GM12891 (cell line): ENCODE data around the gene SLC5A10.

ENCODE experiments used
- DNase-seq: peaks from one replicate; pipeline ENCODE4 v3.0.0; 2011; ENCODE audit warnings: low spot score; ENCODE audit not compliant: insufficient read length
- FAIRE-seq: peaks from 2 replicates; lab custom pipeline; 2011; peaks lifted over from hg19 to GRCh38; lab: Jason Lieb, UNC
- PAX5 ChIP-seq: IDR thresholded peaks from 2 replicates; pipeline ENCODE4 v1.6.1; 2011; ENCODE audit warnings: low read length, moderate library complexity, mild to moderate bottlenecking; ENCODE audit not compliant: insufficient read depth, severe bottlenecking
- POLR2A ChIP-seq: IDR thresholded peaks from 2 replicates; pipeline ENCODE4 v1.6.1; 2011; ENCODE audit warnings: low read depth, low read length, control low read depth
- POLR2AphosphoS5 ChIP-seq: IDR thresholded peaks from 2 replicates; pipeline ENCODE4 v1.6.1; 2011; ENCODE audit warnings: low read depth, low read length, control low read depth
- POU2F2 ChIP-seq: IDR thresholded peaks from 2 replicates; pipeline ENCODE4 v1.6.1; 2011; ENCODE audit warnings: low read depth, mild to moderate bottlenecking, control low read depth, low read length, moderate library complexity
- SPI1 ChIP-seq: IDR thresholded peaks from 2 replicates; pipeline ENCODE4 v1.6.1; 2011; ENCODE audit warnings: low read depth, low read length, control low read depth
- TAF1 ChIP-seq: IDR thresholded peaks from 2 replicates; pipeline ENCODE4 v1.6.1; 2011; ENCODE audit warnings: low read depth, low read length, control low read depth

The SLC5A10 gene

DNA sequence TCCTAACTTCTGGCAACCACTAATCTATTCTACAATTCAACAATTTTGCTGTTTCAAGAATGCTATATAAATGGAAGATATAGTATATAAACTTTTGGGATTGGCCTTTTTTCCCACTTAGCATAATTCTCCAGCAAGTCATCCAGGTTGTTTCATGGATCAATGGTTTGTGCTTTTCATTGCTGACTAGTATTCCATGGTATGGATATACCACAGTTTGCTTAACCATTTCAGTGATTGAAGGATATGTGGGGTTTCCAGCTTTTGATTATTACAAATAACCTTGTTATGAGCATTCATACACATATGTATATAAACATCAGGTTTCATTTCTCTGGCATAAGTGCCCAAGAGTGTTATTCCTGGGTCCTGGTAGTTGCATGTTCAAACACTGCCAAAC is 54.7 kb downstream of the SLC5A10 start:
- DNase-seq = no peak
- FAIRE-seq = no peak
- TF ChIP-seq SPI1 (no peak), PAX5 (no peak), POLR2A (no peak), TAF1 (no peak), POU2F2 (no peak), POLR2AphosphoS5 (no peak)

DNA sequence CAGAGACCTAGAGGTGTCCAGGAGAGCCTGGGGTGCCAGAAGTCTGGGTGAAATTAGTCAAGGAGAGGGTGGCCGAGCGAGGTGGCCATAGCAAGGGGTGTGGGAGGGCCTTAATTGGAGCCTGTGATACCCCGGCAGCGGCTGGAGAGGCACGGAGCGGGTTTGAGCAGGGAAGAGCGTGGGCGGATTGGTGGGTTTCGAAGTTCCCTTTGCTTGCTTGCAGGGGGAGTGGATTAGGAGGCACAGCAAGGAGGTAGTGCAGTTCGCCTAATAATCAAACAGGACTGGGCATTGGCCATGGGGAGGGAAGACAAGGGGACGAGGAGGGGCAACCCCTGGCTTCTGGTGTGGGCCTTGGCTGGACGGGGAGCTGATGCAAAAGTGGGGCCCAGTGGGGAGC is 58.0 kb downstream of the SLC5A10 start:
- TF ChIP-seq SPI1 = no peak
- TF ChIP-seq POLR2AphosphoS5 = no peak
- TF ChIP-seq POU2F2 = no peak
- TF ChIP-seq POLR2A = no peak
- TF ChIP-seq TAF1 = no peak
- TF ChIP-seq PAX5 = no peak
- no peak for FAIRE-seq

DNA sequence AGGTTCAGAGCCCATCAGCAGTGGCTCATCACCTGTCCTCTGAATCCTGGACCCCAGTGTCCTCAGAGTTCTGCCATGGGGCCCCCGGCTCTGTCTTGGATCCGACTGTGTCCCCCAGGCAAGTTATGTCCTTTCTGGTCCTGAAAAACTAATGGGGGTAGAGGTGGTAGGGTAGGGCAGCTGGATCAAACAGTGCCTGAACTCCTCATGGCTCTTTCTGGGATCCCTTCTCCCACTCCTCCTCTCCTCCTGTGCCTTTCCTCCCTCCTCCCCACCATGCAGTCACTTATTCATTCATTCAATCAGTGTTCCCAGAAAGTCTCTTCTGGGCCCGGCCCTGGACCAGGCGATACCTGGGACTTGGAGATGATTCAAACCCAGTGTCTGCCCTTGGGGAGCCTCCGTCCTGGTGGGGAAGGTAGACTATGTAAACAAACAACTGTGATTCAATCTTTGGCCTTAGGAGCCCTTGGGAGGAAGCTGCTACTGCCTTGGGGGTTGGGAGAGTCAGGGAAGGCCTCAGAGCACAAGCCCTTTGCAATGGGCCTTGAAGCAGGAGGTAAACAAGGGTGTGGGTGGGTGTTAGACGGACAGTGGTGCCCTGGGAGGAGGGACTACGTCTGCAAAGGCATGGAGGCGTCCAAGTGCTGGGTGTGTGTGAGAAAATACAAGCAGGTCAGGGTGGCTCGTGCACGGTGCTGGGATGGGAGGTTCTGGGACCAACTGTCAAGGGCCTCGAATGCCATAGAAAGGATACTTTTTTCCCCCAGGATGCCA is 59.0 kb downstream of the SLC5A10 start:
- FAIRE-seq = no peak
- DNase-seq = no peak
- TF ChIP-seq TAF1 (no peak), SPI1 (no peak), POLR2A (no peak)

More for the DNA sequence above, 58.0 kb downstream of the SLC5A10 start:
- no peak for DNase-seq

- TF ChIP-seq PAX5 = no peak
- TF ChIP-seq POLR2A = no peak
- no peak for TF ChIP-seq POLR2AphosphoS5
- no peak for TF ChIP-seq TAF1
- TF ChIP-seq SPI1 = no peak
- no peak for TF ChIP-seq POU2F2
- DNase-seq (no peak), FAIRE-seq (no peak)
These were observed 59.6 kb downstream of the SLC5A10 start for GRCh38 chr17:19011581-19011980.

- DNase-seq = no peak
- FAIRE-seq = no peak
- TF ChIP-seq TAF1 (no peak), SPI1 (no peak), PAX5 (no peak), POLR2AphosphoS5 (no peak), POLR2A (no peak), POU2F2 (no peak)
These were observed 60.5 kb downstream of the SLC5A10 start for GRCh38 chr17:19012171-19013080.

DNA sequence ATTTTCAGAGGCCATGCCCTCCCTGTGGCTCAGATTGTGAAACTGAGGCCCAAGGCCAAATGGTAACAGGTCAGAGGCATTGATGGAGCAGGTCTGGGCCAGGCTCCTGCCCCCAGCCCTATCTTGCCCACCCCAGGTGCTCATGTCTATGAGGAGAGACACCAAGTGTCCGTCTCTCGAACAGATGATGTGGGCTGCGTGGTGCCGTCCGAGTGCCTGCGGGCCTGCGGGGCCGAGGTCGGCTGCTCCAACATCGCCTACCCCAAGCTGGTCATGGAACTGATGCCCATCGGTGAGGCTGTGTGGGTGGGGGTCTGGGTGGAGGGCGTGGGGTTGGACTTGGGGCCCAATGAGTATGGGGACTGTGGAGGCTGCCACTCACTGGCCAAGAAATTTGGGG is 61.3 kb downstream of the SLC5A10 start:
- no peak for DNase-seq
- TF ChIP-seq POLR2A = no peak
- no peak for TF ChIP-seq TAF1
- TF ChIP-seq SPI1 = no peak
- no peak for TF ChIP-seq PAX5
- FAIRE-seq = no peak

GRCh38 chr17:19013806-19014627 is 62.1 kb downstream of the SLC5A10 start:
- FAIRE-seq (no peak), DNase-seq (no peak)
- TF ChIP-seq PAX5 (no peak), POLR2A (no peak), SPI1 (no peak), POU2F2 (no peak), POLR2AphosphoS5 (no peak)

DNA sequence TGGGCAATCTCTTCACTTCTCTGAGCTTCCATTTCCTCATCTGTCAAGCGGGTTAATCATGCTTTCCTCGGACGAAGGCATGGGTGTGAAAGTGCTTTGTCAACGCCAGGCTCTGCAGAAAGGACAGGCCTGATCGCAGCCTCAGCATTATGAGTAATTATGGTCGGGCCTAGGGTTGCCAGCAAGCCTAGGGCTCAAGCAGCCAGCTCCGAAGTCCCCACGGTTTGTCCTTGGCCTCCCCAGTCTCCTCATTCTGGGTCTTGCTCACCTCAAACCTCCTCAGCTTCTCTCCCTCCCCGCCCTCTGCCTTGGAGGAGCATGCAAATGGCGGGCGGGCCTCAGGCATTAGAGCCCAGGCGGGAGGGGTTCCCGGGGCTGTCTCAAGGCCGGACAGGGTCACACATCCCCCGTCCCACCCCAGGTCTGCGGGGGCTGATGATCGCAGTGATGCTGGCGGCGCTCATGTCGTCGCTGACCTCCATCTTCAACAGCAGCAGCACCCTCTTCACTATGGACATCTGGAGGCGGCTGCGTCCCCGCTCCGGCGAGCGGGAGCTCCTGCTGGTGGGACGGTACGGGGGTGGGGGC is 62.8 kb downstream of the SLC5A10 start:
- DNase-seq = no peak
- TF ChIP-seq POLR2A = no peak
- no peak for TF ChIP-seq POLR2AphosphoS5
- TF ChIP-seq TAF1 = no peak
- no peak for TF ChIP-seq POU2F2
- no peak for TF ChIP-seq SPI1
- TF ChIP-seq PAX5 = no peak
- no peak for FAIRE-seq

DNA sequence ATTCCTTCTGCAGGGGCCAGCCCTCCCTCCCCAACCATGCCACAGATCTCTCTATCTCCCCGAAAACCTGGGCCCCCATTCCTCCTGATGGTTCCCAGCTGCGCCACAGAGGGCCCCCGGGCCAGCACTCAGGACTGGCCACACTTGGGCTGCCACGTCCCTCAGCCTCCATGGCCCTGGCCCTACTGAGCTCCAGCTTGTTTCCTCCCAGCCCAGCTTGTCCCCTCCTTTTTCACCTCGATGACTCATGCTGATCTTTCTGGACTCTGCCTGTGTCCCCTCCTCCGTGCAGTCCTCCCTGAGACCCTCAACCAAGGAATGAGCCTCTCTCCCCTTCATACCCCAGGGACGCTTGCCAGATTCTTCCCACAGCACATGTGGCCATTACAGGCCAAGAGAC is 63.5 kb downstream of the SLC5A10 start:
- TF ChIP-seq SPI1 = no peak
- no peak for TF ChIP-seq PAX5
- TF ChIP-seq POLR2A = no peak
- no peak for TF ChIP-seq POU2F2
- no peak for TF ChIP-seq POLR2AphosphoS5
- TF ChIP-seq TAF1 = no peak
- DNase-seq = no peak
- FAIRE-seq = no peak
